Fibroblast of lung (primary cell): ENCODE measurements around the gene NTMT1. TPM values are rescaled to one million over a fixed set of nuclear protein-coding genes. Genes with fewer than 3 reads are reported as not detected.

Source experiments
- DNase-seq, 2 donors: peaks; one replicate each; pipeline versions ENCODE4 v3.0.0 to v3.0.0-alpha.2; 2010; ENCODE audit warnings: low read depth in 2 of 2
- H2AFZ ChIP-seq: 2 replicates; pipeline ENCODE4 v1.5.1; 2012; ENCODE audit warnings: low read length, control low read depth, inconsistent platforms
- H3K27ac ChIP-seq: 2 replicates; pipeline ENCODE4 v1.5.1; 2011; ENCODE audit warnings: low read length, control low read depth; ENCODE audit not compliant: insufficient read depth
- H3K27me3 ChIP-seq: 2 replicates; pipeline ENCODE4 v1.5.1; 2011; ENCODE audit warnings: mild to moderate bottlenecking, low read length; ENCODE audit not compliant: control insufficient read depth, insufficient read depth
- H3K36me3 ChIP-seq: 2 replicates; pipeline ENCODE4 v1.5.1; 2011; ENCODE audit warnings: low read length; ENCODE audit not compliant: control insufficient read depth, insufficient read depth
- H3K4me1 ChIP-seq: 2 replicates; pipeline ENCODE4 v1.5.1; 2011; ENCODE audit warnings: low read length; ENCODE audit not compliant: control insufficient read depth, insufficient read depth; ENCODE audit errors: extremely low read depth
- H3K4me2 ChIP-seq: 2 replicates; pipeline ENCODE4 v1.5.1; 2011; ENCODE audit warnings: low read length, control low read depth; ENCODE audit not compliant: insufficient read depth; ENCODE audit errors: extremely low read depth
- H3K4me3 ChIP-seq, 4 experiments: fragments of 200-600 bp in 1 of 4; sonication (generic) in 1 of 4; replicated peaks in 1 of 4; 2 replicates each; pipeline ENCODE4 v1.5.1; 2011 to 2016; ENCODE audit warnings: low read length in 4 of 4, low read depth in 3 of 4, mild to moderate bottlenecking in 3 of 4, control low read depth in 2 of 4, inconsistent platforms in 1 of 4, mixed read lengths in 1 of 4; ENCODE audit not compliant: insufficient read depth in 1 of 4; ENCODE audit errors: control extremely low read depth in 1 of 4
- H3K79me2 ChIP-seq: 2 replicates; pipeline ENCODE4 v1.5.1; 2012; ENCODE audit warnings: mild to moderate bottlenecking, low read length, inconsistent platforms; ENCODE audit not compliant: control insufficient read depth, insufficient read depth
- H3K9ac ChIP-seq: 2 replicates; pipeline ENCODE4 v1.5.1; 2011; ENCODE audit warnings: mild to moderate bottlenecking, low read length, control low read depth; ENCODE audit not compliant: insufficient read depth
- H3K9me3 ChIP-seq: 2 replicates; pipeline ENCODE4 v1.5.1; 2012; ENCODE audit warnings: low read depth, low read length; ENCODE audit not compliant: control insufficient read depth, insufficient read depth
- H4K20me1 ChIP-seq: 2 replicates; pipeline ENCODE4 v1.5.1; 2011; ENCODE audit warnings: low read length; ENCODE audit not compliant: control insufficient read depth, insufficient read depth; ENCODE audit errors: extremely low read depth
- CTCF ChIP-seq, 2 donors: IDR thresholded peaks in 1 of 2; conservative IDR thresholded peaks in 1 of 2; 1 replicate in 1 of 2; 2 replicates in 1 of 2; pipeline ENCODE4 v1.5.1; 2011 to 2012; ENCODE audit warnings: low read length in 2 of 2, control low read depth in 1 of 2, inconsistent platforms in 1 of 2, low read depth in 1 of 2, mild to moderate bottlenecking in 1 of 2
- EZH2 ChIP-seq: IDR thresholded peaks from 2 replicates; pipeline ENCODE4 v1.5.1; 2012; ENCODE audit warnings: low read length, control low read depth, mild to moderate bottlenecking; ENCODE audit errors: missing control alignments
- polyA plus RNA-seq, 2 donors: library from polyadenylated mRNA; depleted of rRNA in 1 of 2; stranded (reverse) in 1 of 2; unstranded in 1 of 2; fragments of >200 nt; gene quantifications; 2 replicates each; pipeline ENCODE4 v1.2.1, GENCODE V29; 2011 to 2012; ENCODE audit warnings: missing spikeins in 1 of 2
- total RNA-seq: library from RNA; depleted of rRNA; stranded (reverse); fragments of >200 nt; gene quantifications from 2 replicates; pipeline ENCODE4 v1.2.1, GENCODE V29; 2014

NTMT1 gene
- total and polyA plus RNA-seq, 2 donors (not counting 1 experiment from before 2014, with no cell fraction given), result 34.2 to 51.9 TPM

- no peak overlapping the region for H2AFZ ChIP-seq
- no peaks in the 10 kb centered on the region for H4K20me1 ChIP-seq
- no peaks in the 10 kb centered on the region for H3K79me2 ChIP-seq
- H3K27me3 ChIP-seq, result no peaks in the 10 kb centered on the region
- no peaks in the 10 kb centered on the region for H3K9me3 ChIP-seq
- no peak overlapping the region for H3K9ac ChIP-seq
- no peak overlapping the region for H3K4me3 ChIP-seq
- TF ChIP-seq CTCF (conservative IDR thresholded peaks at IDR 0.05 in 1 of 2, IDR thresholded peaks at IDR 0.05 in 1 of 2; ENCODE audit: low read depth in 1 of 2, low read length in 2 of 2) (no peak), EZH2 (no peak)
- H3K36me3 ChIP-seq, result no peaks in the 10 kb centered on the region
- no peak overlapping the region for H3K27ac ChIP-seq
- no peaks in the 10 kb centered on the region for H3K4me1 ChIP-seq
- no peak for DNase-seq
- H3K4me2 ChIP-seq, result no peak overlapping the region
These were observed 53.6 kb downstream of the NTMT1 start for GRCh38 chr9:129679537-129679936.

GRCh38 chr9:129681924-129682323 lies 56.0 kb downstream of the NTMT1 start:
- Histone ChIP-seq H2AFZ (no peak overlapping the region), H3K4me1 (peaks cover 3% of the 10 kb centered on the region), H3K9ac (no peak overlapping the region), H3K4me3 (no peak overlapping the region), H3K9me3 (no peaks in the 10 kb centered on the region), H3K4me2 (no peak overlapping the region), H3K36me3 (no peaks in the 10 kb centered on the region), H3K27ac (no peak overlapping the region), H4K20me1 (no peaks in the 10 kb centered on the region), H3K27me3 (no peaks in the 10 kb centered on the region), H3K79me2 (no peaks in the 10 kb centered on the region)
- no peak for TF ChIP-seq CTCF (conservative IDR thresholded peaks at IDR 0.05 in 1 of 2, IDR thresholded peaks at IDR 0.05 in 1 of 2; ENCODE audit: low read depth in 1 of 2, low read length in 2 of 2)
- TF ChIP-seq EZH2, result no peak
- DNase-seq, result no peak

GRCh38 chr9:129682381-129682780 lies 56.4 kb downstream of the NTMT1 start:
- Histone ChIP-seq H3K4me2 (no peak overlapping the region), H3K27ac (no peak overlapping the region), H3K4me3 (no peak overlapping the region), H4K20me1 (no peaks in the 10 kb centered on the region), H3K4me1 (peaks cover 3% of the 10 kb centered on the region), H3K79me2 (no peaks in the 10 kb centered on the region), H3K9ac (no peak overlapping the region), H2AFZ (no peak overlapping the region), H3K36me3 (no peaks in the 10 kb centered on the region), H3K9me3 (no peaks in the 10 kb centered on the region), H3K27me3 (no peaks in the 10 kb centered on the region)
- TF ChIP-seq CTCF (conservative IDR thresholded peaks at IDR 0.05 in 1 of 2, IDR thresholded peaks at IDR 0.05 in 1 of 2; ENCODE audit: low read depth in 1 of 2, low read length in 2 of 2), result no peak
- TF ChIP-seq EZH2, result no peak
- no peak for DNase-seq
